HG02840 (cell line): ENCODE measurements around the gene ATP6V1F.

Source experiments
- ATAC-seq: cut with Tn5 transposase; IDR thresholded peaks from one replicate; pipeline ENCODE4 v1.9.1; 2021; ENCODE audit warnings: mild to moderate bottlenecking, moderate library complexity, moderate number of reproducible peaks; ENCODE audit not compliant: unreplicated experiment, low FRiP score

Gene ATP6V1F

DNA sequence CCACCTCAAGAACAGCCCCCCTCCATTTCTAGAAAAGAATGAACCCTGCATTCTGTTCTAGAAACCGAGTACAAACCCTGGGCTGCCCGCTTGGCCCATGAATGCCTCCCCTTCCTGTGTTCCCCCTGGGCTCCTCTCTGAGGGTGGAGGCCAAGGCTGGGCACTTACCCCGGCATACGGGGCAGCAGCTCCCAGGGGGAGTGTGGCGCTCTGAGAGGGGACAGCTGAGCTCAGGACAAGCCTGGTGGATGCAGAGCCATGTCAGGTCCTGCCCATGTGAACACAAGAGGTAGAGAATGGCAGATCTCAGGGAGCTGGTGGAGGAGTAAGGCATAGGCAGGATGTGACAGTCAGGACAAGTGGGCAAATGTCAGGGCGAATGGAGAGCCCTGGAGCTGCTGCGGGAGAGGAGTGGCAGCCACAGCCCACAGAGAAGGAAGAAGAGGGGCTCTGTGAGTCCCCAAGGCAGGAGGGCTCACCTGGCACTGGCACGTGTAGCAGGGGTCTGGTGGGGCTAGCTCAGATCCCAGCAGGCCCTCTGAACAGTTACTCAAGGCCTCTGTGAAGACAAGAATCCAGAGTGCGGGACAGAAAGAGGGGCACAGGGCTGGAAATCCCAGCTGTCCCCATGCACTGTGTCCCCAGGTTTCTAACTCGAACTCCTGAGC is 18.9 kb downstream of the ATP6V1F start:
- no peak for ATAC-seq

DNA sequence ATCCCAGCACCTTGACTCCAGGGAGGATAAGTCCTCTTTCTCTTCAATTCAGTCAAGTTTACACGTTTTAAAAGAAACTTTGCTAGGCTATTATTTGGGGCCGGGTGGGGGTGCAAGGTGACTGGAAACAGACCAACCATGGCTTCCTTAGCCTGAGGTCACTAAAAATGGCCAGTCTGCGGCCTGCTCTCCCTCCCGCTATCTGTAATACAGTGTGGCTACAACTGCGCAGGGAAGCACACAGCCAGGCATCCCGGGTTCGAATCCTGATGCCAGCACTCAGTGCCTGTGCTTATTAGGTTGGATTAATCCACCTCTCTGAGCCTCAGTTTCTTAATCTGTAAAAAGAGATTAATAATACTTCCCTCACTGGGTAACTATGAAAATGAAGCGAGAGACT is 19.5 kb downstream of the ATP6V1F start:
- no peak for ATAC-seq

DNA sequence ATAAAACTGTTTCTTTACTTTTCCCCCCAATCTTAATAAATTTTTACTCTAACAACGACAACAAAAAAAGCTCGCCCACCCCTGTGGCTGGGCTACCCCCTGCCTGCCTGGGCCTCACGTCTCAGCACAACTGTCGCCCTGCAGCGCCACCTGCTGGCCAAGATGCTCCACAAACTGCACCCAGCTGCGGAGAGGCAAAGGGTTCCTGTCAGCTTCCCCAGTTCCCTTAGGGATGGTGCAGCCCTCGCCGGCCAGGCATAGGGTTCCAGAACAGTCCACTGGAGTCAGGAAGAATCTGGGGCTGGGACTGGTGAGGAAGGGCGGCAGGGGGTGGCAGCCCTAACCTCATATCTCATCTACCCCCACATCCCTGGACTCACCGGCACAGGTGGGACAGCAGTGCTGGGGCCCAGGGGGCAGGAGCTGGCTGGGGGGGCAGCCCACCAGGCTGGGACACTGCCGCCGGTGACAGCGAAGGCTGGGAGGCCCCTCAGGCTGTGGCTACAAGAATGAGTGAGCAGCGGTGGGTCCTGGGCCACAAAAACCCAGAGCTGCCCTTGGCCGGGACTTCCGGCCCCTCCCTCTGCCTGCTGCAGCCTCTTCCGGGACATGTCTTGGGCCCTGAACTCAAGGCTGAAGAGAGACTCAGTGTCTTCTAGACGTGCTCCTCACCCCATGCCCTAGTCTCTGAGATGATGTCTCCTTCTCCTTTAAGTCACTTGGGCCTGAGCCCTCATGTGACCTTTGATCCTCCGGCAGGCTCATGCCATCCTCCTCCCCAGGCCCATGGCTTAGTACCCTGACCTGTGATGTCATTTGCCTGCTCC is 21.2 kb downstream of the ATP6V1F start:
- ATAC-seq = no peak

DNA sequence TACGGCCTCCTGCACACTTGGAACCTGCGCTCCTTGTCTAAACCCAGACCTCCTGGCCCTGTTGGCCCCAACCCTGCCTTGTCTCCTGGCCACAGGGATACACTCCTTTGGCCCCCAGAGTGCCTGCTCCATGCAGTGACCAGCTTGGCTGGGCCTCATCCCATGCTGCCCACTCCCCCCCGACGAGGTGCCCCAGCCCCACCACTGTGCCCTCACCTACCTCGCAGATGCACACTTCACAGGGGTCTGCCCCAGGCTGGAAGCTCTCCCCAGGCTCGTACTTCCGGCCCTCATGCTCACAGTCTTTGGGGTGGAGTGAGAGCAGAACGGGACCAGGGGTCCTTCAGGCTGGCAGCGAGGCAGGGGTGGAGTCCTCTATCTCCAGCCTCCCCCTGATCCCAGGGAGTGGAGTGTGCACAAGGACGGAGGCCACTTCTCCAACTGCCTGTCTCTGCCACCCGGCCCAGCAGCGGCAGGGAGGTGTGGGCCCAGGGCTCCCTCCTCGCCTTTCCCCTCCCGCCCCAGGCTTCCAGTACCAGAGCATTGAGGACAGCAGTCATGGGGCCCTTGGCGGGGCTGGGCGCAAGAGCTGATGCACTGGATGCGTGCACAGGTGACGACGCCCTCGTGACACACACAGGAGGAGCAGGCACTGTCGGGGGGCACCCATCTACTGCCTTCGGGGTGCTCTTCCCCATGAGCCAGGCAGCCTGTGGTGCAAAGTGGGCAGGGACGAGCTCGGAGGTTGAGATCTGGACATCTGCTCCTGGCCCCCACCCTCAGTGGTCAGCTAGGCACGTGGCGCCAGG is 22.1 kb downstream of the ATP6V1F start:
- no peak for ATAC-seq

DNA sequence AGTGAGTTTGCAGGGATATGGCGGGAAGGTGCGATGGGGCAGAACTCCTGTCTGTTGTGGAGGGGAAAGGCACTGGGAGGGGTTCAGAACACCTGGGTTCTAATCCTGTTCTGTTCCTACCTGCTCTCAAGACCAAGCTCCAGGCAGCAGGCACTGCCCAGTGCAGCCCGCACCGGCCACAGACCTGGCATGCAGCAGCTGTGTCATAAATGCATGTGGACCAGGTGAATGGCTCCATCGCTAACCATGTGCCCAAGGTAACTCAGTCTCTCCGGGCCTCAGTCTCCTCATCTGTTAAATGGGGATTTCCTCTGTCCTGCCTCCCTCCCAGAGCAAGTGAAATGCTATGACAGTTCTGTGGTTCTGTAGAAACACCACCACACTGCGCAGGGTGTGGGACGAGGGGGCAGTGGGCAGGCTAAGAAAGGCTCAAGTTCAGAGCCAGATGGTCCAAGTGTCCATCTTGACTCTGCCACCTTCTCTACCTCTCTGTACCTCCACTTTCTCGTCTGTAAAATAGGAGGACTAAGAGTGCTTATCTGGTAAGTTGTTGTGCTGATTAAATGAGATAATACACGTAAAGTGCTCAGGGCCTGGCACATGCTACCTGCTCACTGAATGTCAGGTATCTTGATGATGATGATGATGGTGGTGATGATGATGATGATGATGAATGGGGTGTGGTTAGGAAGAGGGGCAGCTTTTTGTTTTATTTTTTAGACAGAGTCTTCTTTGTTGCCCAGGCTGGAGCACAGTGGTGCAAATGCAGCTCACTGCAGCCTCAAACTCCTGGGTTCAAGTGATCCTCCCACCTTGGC is 22.9 kb downstream of the ATP6V1F start:
- no peak for ATAC-seq

DNA sequence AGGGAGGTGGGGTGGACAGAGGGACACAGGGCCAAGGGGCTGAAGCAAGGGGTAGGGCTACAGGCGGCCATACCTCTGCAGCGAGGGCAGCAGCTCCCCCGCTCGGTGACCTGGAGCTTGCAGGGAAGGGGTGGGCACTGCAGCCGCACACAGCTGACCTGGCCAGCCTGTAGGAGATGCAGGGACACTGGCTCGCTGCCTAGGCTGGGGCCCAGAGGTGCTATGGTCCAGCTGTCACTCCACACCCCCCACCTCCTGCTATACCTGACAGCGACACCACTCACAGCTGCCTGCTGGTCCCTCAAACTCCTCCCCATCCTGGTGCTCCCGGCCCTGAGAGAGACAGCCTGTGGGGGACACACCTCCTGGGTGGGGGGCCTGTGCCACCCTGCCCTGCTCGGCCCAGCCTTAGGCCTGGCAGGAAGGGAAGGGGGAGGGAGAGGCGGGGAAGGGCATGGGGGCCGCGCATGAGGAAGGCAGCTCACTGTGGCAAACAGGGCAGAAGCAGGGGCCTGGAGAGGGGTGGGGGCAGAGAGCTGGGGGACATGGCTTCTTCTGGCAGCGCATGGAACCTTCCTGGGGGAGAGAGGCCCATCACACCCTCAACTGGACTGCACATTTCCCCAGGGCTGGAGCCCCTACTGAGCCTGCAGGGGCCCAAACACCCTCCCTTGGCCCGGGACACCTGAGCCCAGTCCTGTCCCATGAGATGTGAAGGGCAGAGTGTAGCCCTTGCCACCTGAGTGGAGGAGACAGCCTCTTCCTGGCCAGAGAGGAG is 23.9 kb downstream of the ATP6V1F start:
- no peak for ATAC-seq

DNA sequence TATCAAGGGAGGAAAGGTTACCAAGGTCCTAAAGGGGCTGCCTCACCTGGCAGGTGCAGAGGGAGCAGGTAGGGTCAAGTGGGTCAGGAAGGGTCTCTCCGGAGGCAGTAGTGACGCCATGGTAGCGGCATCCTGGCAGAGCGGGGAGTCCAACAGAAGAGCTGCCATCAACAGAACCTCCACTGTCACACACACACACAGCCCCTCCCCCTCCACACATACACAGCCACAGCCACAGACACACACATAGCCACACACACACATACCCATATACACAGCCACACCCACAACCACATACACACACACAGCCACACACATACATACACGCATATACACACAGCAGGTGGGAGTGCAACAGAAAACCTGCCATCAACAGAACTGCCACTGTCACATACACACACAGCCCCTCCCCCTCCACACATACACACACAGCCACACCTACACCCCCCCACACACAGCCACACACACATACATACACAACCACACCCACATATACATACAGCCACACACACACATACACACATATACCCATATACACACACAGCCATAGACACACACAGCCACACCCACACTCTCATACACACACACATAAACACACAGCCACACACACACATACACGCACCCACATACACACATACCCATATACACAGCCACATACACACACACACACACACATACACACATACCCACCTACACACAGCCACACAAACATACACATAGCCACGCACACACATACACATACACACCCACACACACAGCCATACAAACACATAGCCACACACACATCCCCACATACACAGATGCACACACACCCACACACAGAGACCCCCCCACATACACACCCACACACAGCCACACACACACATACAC is 24.7 kb downstream of the ATP6V1F start:
- ATAC-seq = no peak

DNA sequence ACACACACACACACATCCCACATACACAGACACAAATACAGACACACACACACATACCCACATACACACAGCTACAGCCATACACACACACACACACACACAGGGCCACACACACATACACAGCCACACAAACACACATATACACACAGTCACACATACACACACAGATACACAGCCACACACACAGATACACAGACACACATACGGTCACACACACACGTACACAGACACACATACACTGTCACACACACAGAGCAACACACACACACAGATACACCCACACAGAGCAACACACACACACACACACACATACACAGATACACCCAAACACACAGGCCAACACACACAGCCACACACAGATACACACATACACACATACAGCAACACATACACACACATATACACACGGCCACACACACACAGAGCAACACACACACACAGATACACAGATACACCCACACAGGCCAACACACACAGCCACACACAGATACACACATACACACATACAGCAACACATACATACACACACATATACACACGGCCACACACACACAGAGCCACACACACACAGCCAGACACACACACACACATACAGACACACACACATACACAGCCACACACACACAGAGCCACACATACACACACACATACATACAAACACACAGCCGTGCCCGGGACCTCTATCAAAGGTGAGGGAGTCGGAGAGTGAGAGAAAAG is 25.5 kb downstream of the ATP6V1F start:
- no peak for ATAC-seq

DNA sequence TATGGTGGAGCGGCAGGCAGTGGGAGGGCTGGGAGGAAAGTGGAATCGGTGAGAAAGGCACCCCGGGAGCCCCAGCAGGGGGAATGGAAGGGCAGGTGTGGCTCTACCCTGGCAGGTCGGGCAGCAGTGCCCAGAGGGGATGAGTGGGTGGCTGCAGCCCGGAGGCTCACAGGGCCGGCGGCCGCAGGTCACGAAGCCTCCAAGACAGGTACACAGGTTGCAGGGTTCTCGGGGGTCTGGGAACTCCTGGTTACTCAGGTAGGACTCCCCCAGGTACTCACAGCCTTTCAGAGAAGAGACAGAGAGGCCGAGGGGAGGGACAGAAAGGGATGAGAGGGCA is 26.1 kb downstream of the ATP6V1F start:
- ATAC-seq = no peak

DNA sequence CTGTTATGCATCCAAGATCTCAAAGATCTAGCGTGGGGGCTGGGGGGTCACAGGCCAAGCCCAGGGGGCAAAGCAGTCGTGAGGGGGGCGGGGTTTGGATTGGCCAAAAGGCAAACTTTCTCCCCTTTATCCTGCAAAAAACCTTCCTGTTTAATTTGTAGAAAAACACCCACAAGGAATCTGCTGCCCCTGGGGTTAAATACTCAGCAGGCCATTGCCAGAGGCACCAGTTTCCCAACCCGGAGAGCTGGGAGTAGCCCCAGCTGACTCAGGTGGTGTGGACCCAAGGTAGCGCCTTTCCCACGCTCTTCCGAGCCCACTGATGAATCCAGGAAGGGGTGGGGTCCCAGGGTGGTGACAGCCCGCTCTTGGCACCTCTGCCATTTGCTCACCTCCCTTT is 26.5 kb downstream of the ATP6V1F start:
- no peak for ATAC-seq

DNA sequence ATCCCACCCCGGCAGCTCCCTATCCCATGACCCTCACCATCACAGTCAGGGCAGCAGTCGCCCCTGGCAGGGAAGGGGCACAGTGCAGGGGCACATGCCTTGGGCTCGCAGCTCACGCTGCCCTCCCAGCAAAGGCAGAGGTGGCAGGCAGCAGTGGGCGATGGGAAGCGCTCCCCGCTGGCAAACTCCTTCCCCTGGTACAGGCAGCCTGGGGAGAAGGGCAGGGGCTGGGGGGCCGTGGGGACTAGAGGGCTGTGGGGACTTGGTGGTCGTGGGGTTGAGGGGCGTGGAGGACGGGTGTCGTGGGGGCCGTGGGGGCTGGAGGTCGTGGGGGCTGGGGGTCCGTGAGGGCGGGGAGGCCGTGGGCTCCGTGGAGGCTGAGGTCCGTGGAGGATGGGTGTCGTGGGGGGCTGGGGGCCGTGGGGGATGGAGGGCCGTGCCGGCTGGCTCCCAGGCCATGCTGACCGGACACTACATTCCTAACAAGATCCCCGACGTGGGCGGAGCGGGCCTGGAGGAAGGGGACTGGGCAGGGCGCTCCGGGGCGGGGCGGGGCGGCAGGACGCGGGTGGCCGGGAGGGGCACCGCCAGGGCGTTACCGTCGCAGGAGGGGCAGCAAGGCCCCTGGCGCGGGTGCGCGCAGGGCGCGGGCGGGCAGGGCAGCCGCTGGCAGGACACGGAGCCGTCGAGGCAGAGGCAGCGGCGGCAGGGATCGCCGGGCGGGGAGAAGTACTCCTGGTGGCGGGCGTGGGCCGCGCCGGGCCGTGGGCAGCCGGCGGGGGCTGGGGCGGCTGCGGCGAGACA is 27.9 kb downstream of the ATP6V1F start:
- ATAC-seq = no peak

DNA sequence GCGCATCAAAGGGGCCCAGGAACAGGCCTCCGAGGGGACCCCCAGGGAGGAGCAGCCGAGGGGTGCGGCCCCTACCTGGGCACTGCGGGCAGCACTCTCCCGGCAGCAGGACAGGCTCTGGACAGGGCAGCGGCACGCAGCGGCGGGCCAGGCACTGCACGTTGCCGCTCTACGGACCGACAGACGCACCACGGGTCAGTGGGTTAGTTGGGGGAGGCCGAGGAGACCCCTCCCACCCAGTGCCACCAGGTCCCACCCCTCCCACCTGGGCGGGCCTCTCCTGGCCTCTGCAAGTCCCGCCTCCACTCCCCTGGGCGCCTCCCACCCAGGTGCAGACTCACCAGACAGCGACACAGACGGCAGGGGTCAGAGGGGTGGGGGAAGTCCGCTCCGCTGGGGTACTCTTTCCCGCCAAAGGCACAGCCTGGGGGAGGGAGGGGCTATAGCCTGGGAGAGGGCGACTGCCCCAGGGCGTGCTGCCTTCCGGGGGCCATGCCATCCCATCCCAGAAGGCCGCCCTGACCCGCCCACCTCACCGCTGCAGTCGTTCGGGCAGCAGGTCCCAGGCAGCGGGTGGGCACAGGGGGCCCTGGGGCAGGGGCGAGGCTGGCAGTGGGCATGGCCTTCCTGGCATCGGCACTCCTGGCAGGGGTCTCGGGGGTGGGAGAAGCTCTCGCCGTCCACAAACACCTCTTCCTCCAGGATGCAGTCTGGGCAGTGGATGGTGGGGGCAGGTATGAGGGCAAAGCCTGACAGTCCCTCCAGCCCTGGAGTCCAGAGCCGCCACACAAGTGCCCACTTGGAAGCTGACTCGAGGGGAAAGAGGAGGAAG is 28.7 kb downstream of the ATP6V1F start:
- no peak for ATAC-seq

DNA sequence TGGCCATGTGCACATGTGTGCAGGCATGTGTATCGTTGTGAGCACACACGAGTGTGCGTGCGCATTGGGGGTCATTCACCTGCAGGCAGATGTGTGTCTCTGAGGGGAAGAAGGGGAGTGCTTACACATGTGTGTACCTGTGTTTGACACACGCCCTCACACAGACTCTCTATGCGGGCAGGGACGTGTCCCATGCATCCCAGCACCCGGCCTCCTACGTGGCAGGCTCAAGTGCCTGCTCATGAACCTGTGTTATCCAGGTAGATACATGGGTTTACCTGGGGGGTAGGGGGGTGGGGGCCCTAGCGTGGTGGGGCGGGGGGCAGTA is 29.2 kb downstream of the ATP6V1F start:
- no peak for ATAC-seq

DNA sequence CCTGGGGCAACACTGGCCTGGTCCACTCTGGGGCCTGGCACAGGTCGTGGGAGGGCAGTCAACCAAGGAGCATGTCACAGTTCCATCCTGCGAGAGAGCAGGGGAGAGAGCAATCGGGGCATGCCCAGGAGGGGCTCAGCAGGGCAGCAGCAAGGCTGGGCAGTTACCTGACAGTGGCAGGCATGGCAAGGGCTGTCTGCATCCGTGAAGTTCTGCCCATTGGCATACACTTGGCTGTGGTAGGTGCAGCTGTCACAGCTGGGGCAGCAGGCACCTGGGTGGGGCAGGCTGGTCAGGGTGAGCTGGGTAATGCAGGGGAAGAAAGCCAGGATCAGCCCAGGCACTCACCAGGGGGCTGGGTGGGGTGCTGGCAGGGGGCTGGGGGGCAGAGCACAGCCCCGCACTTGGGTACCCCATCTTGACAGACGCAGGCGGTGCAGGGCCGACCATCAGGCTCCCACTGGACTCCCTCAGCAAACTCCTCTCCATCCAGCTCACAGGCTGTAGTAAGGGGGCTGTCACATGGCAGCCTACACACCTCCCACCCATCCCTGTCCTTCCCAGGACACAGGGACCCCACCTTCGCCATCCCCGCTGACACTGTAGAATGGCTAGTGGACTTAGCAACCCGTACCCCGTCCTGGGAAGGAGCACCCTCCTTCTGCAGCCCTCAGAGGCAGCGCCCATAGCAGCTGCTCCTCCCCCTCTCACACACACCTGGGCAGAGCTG is 30.0 kb downstream of the ATP6V1F start:
- no peak for ATAC-seq

DNA sequence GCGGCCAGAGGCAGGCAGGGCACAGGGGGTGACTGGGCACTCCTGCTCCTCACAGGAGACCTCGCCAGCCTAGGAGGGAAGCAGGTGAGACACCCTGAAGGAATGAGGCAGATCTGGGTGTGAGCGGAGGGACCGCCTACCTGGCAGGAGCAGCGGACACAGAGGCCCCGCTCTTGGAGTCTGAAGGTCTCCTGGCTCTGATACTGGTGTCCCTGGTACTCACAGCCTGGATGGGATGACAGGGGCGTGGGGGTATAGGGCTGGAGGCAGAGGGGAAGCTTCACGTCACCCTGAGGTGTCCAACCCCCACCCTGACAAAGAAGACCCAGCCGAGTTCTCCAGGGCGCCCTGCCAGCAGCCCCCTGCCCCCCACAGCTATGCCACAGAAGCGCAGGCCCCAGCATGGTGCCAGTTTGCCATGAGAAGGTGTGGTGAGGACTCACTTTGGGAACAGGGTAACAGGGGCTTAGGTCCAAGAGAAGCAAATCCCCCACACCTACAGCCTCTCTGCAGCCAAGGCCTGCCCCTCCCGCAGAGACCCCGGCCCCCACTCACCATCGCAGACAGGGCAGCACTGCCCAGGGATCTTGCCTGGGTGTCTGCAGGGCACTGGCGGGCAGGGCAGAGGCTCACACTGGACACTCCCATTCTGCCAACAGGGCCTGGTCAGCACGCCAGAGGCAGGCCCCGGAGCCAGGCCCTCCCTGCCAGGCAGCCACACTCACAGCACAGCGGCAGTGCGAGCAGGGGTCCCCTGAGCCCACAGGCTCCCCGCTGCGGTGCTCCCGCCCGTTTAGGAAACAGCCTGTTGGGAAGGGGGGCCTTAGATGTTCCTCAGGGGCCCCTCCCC is 30.8 kb downstream of the ATP6V1F start:
- no peak for ATAC-seq
